GM12878 (cell line): ENCODE data around the gene INCA1.

Experiments used
- CBX3 ChIP-seq: fragments of 200-600 bp; sonication (generic); IDR thresholded peaks from 2 replicates; pipeline ENCODE4 v1.6.1; 2016; ENCODE audit warnings: low read depth, borderline replicate concordance
- EZH2 ChIP-seq: IDR thresholded peaks from 2 replicates; pipeline ENCODE4 v1.6.1; 2012; ENCODE audit warnings: low read depth, mild to moderate bottlenecking, control low read depth, inconsistent platforms, low read length, borderline replicate concordance; ENCODE audit not compliant: control insufficient read depth
- RAD21 ChIP-seq: IDR thresholded peaks from 2 replicates; pipeline ENCODE4 v1.6.1; 2011; ENCODE audit warnings: mild to moderate bottlenecking, low read depth, low read length, moderate library complexity; ENCODE audit not compliant: insufficient read depth
- SMC3 ChIP-seq: IDR thresholded peaks from 2 replicates; pipeline ENCODE4 v1.6.1; 2011; ENCODE audit warnings: low read length, improper control_type of control experiment, borderline replicate concordance
- USF2 ChIP-seq: IDR thresholded peaks from 2 replicates; pipeline ENCODE4 v1.6.1; 2011; ENCODE audit warnings: low read depth, low read length, improper control_type of control experiment, borderline replicate concordance

GRCh38 chr17:4949321-4950074 lies 47.8 kb downstream of the INCA1 start:
- TF ChIP-seq USF2 = no peak
- TF ChIP-seq RAD21 = no peak
- TF ChIP-seq SMC3 = no peak
- TF ChIP-seq CBX3 = no peak
- TF ChIP-seq EZH2 = no peak
